GM12874 (cell line): ENCODE results near the gene IL26.

ENCODE experiments used
- CTCF ChIP-seq: IDR thresholded peaks from 2 replicates; pipeline ENCODE4 v1.5.1; 2011; ENCODE audit warnings: low read depth, mild to moderate bottlenecking, control low read depth, low read length, moderate library complexity; ENCODE audit not compliant: insufficient read depth

Gene IL26

GRCh38 chr12:68198507-68199086, 27.0 kb downstream of the IL26 start:
- no peak for TF ChIP-seq CTCF

- TF ChIP-seq CTCF, result no peak
Measured at GRCh38 chr12:68190301-68190700, 35.3 kb downstream of the IL26 start.

- TF ChIP-seq CTCF, result no peak
Measured at GRCh38 chr12:68189821-68190242, 35.8 kb downstream of the IL26 start.

GRCh38 chr12:68185598-68185997, 40.0 kb downstream of the IL26 start:
- TF ChIP-seq CTCF, result no peak

- no peak for TF ChIP-seq CTCF
Measured at GRCh38 chr12:68180792-68181744, 44.5 kb downstream of the IL26 start.

GRCh38 chr12:68178774-68179439, 46.7 kb downstream of the IL26 start:
- TF ChIP-seq CTCF, result no peak

GRCh38 chr12:68178184-68178583, 47.4 kb downstream of the IL26 start:
- TF ChIP-seq CTCF, result no peak
